Naive thymus-derived CD4-positive, alpha-beta T cell (primary cell): ENCODE data around the gene EPS8L1. TPM values are rescaled to one million over a fixed set of nuclear protein-coding genes. Genes with fewer than 3 reads are reported as not detected.
"Not testable (repeated sequence)": the region's sequence is repeated elsewhere in the genome, so short reads cannot be mapped to it uniquely, and the experiment has no call there.

Experiments used
- ATAC-seq: fragments of 150-1000 bp; cut with Tn5 transposase; 2 replicates; pipeline ENCODE4 v1.10.0; 2021; ENCODE audit warnings: mild to moderate bottlenecking, moderate library complexity
- CTCF ChIA-PET: fragments of 350-600 bp; sonication (Branson Sonifier 250); formaldehyde crosslinking; loops from one replicate; lab custom pipeline; 2021; ENCODE audit warnings: antibody characterized with exemption; lab: Charles Lee
- POLR2A ChIA-PET: fragments of 350-600 bp; sonication (Branson Sonifier 250); formaldehyde crosslinking; loops from one replicate; lab custom pipeline; 2021; ENCODE audit warnings: antibody characterized with exemption, inconsistent platforms; lab: Charles Lee
- DNase-seq, 9 donors: peaks; one replicate each; pipeline versions ENCODE4 v3.0.0 to v3.0.0-alpha.2; 2020 to 2022; ENCODE audit warnings: mixed read lengths in 1 of 9
- H3K27ac ChIP-seq: one replicate; pipeline ENCODE4 v1.7.0; 2013; ENCODE audit warnings: mild to moderate bottlenecking, low read depth, low read length, moderate library complexity
- H3K27me3 ChIP-seq, 2 donors: one replicate each; pipeline ENCODE4 v1.7.0; 2013; ENCODE audit warnings: low read length in 2 of 2, mild to moderate bottlenecking in 2 of 2, moderate library complexity in 2 of 2; ENCODE audit not compliant: control insufficient read depth in 2 of 2, insufficient read depth in 2 of 2
- H3K36me3 ChIP-seq, 3 experiments: 1 replicate in 2 of 3; 2 replicates in 1 of 3; pipeline ENCODE4 v1.7.0; 2013; ENCODE audit warnings: low read length in 3 of 3, mild to moderate bottlenecking in 3 of 3, moderate library complexity in 1 of 3; ENCODE audit not compliant: insufficient read depth in 3 of 3, control insufficient read depth in 2 of 3
- H3K4me1 ChIP-seq, 2 donors: one replicate each; pipeline ENCODE4 v1.7.0; 2013; ENCODE audit warnings: low read length in 2 of 2, mild to moderate bottlenecking in 2 of 2, moderate library complexity in 1 of 2; ENCODE audit not compliant: control insufficient read depth in 2 of 2, insufficient read depth in 2 of 2
- H3K4me3 ChIP-seq: 2 replicates; pipeline ENCODE4 v1.7.0; 2013; ENCODE audit warnings: mild to moderate bottlenecking, low read length
- H3K9me3 ChIP-seq, 3 experiments: 1 replicate in 2 of 3; 2 replicates in 1 of 3; pipeline ENCODE4 v1.7.0; 2013; ENCODE audit warnings: low read length in 3 of 3; ENCODE audit not compliant: control insufficient read depth in 2 of 3
- H3K27ac Mint-ChIP-seq, 9 donors: one replicate each; pipeline ENCODE4 v1.8.0; 2020 to 2022; ENCODE audit warnings: mixed read lengths in 9 of 9, mild to moderate bottlenecking in 8 of 9, moderate library complexity in 5 of 9, inconsistent platforms in 2 of 9
- H3K27me3 Mint-ChIP-seq, 5 donors: one replicate each; pipeline ENCODE4 v1.8.0; 2021 to 2022; ENCODE audit warnings: mixed read lengths in 5 of 5, mild to moderate bottlenecking in 1 of 5
- H3K36me3 Mint-ChIP-seq, 5 donors: one replicate each; pipeline ENCODE4 v1.8.0; 2020 to 2022; ENCODE audit warnings: mixed read lengths in 5 of 5, mild to moderate bottlenecking in 3 of 5, inconsistent platforms in 1 of 5
- H3K4me1 Mint-ChIP-seq, 7 donors: one replicate each; pipeline ENCODE4 v1.8.0; 2020 to 2022; ENCODE audit warnings: mixed read lengths in 7 of 7, mild to moderate bottlenecking in 3 of 7, inconsistent platforms in 1 of 7
- H3K4me3 Mint-ChIP-seq, 10 donors: one replicate each; pipeline ENCODE4 v1.8.0; 2020 to 2022; ENCODE audit warnings: mild to moderate bottlenecking in 10 of 10, mixed read lengths in 10 of 10, moderate library complexity in 6 of 10, inconsistent platforms in 2 of 10
- H3K9me3 Mint-ChIP-seq, 11 donors: one replicate each; pipeline ENCODE4 v1.8.0; 2020 to 2022; ENCODE audit warnings: mixed read lengths in 11 of 11, mild to moderate bottlenecking in 4 of 11, inconsistent platforms in 1 of 11, moderate library complexity in 1 of 11
- intact Hi-C, 2 donors: fragments of 100-400 bp; cut with micrococcal nuclease; formaldehyde crosslinking; loops; one replicate each; pipeline ENCODE4 v1.15.1; 2023
- polyA plus RNA-seq, 2 donors: library from polyadenylated mRNA; unstranded; fragments of 300-500 nt; fragmentation: Illumina TruSeq; gene quantifications; one replicate each; pipeline ENCODE4 v1.2.3, GENCODE V29; 2021
- total RNA-seq, 6 experiments: library from RNA in 5 of 6; stranded (reverse) in 5 of 6; gene quantifications; 1 replicate in 5 of 6; 2 replicates in 1 of 6; pipeline ENCODE4 v1.2.3 and lab custom pipeline; 2021 to 2026

Gene EPS8L1
- 1 to 10 TPM in 4 of 5 experiments, under 1 TPM in 1; 0.76 to 6.8 (median 2.0) TPM for total RNA-seq
- polyA plus RNA-seq = under 1 TPM in 1 of 2 donors, not detected in 1; 0.09 TPM
- 0.67 reads per million for total RNA-seq (lab: John Stamatoyannopoulos, UW)

DNA sequence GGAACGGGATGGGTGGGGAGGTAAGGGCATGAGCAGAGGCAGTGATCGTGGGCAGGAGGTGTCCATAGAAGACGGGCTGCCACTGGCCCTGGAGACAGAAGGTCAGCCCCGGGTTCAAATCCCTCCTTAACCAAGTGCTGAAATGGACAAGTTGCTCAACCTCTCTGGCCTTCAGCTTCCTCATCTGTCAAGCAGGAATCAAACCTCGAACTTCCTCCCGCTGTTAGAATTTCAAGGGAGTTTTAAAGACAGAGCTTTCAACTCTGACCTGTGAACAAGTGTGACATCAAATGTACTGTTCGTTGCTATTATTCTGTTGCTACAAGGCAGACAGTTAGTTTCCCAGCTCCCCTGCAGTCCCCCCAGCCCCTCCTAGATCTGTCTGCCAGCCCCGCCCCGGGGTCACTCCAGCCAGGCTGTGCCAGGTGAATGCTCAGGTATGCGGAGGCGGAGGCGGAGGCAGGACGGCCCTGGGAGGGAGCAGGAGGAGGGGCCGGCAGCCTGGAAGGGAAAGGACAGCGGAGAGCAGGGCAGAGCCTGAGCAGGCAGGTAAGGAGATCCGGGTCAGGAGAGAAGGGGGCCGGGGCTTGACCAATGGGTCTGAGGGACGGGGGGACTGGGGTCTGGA, at the start of gene EPS8L1:
EPS8L1 (plus strand) TSS at position 499 of the 628 bp plus-strand sequence. CDS start 576 bp downstream, outside the sequence.
- peaks cover 3 to 4% of the 10 kb centered on the region in 2 donors for H3K4me1 ChIP-seq
- intact Hi-C loops = no loop called here
- ChIA-PET CTCF (interaction anchor here (0.9 kb wide), 1 partner anchor 17 kb away, joined by 3 read pairs; no protein-coding TSS in a partner anchor), POLR2A (no interaction called here)
- H3K4me3 ChIP-seq = no peak within 1 kb of the TSS
- peaks cover 0 to under 1% of the 10 kb centered on the region in 2 donors for H3K27me3 ChIP-seq
- no peak for ATAC-seq
- no peak within 1 kb of the TSS for H3K27ac Mint-ChIP-seq
- DNase-seq = no peak
- H3K27me3 Mint-ChIP-seq = peaks cover 23 to 57% (median 53%) of the 10 kb centered on the region in 5 donors
- peaks cover 0 to 6% (median 0%) of the 10 kb centered on the region in 5 donors for H3K36me3 Mint-ChIP-seq
- H3K36me3 ChIP-seq = no peaks in the 10 kb centered on the region
- H3K9me3 ChIP-seq = no peaks in the 10 kb centered on the region
- peaks cover 5 to 14% (median 10%) of the 10 kb centered on the region in 7 donors for H3K4me1 Mint-ChIP-seq
- H3K27ac ChIP-seq = no peak within 1 kb of the TSS
- no peak within 1 kb of the TSS for H3K4me3 Mint-ChIP-seq
- peaks cover 0 to 21% (median 9%) of the 10 kb centered on the region in 11 donors for H3K9me3 Mint-ChIP-seq

DNA sequence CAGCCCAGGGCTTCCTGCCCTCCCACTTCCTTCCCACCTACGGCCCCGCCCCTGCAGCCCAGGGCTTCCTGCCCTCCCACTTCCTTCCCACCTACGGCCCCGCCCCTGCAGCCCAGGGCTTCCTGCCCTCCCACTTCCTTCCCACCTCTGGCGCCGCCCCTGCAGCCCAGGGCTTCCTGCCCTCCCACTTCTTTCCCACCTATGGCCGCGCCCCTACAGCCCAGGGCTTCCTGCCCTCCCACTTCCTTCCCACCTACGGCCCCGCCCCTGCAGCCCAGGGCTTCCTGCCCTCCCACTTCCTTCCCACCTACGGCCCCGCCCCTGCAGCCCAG, 48.6 kb upstream of the EPS8L1 start:
- H3K27me3 Mint-ChIP-seq, ATAC-seq, H3K4me1 ChIP-seq, H3K4me3 ChIP-seq, H3K4me3 Mint-ChIP-seq, intact Hi-C loops, H3K27ac Mint-ChIP-seq, DNase-seq, POLR2A ChIA-PET, H3K36me3 ChIP-seq, H3K27me3 ChIP-seq, CTCF ChIA-PET: not testable (repeated sequence)
- Mint-ChIP-seq H3K4me1 (peaks cover 0 to 25% (median 10%) of the 10 kb centered on the region in 7 donors), H3K9me3 (peaks cover 8 to 42% (median 17%) of the 10 kb centered on the region in 11 donors), H3K36me3 (peaks cover 5 to 36% (median 17%) of the 10 kb centered on the region in 5 donors)
- Histone ChIP-seq H3K9me3 (peaks cover 0 to 14% (median 5%) of the 10 kb centered on the region in 3 experiments), H3K27ac (peak overlapping the region; percentile 17)

DNA sequence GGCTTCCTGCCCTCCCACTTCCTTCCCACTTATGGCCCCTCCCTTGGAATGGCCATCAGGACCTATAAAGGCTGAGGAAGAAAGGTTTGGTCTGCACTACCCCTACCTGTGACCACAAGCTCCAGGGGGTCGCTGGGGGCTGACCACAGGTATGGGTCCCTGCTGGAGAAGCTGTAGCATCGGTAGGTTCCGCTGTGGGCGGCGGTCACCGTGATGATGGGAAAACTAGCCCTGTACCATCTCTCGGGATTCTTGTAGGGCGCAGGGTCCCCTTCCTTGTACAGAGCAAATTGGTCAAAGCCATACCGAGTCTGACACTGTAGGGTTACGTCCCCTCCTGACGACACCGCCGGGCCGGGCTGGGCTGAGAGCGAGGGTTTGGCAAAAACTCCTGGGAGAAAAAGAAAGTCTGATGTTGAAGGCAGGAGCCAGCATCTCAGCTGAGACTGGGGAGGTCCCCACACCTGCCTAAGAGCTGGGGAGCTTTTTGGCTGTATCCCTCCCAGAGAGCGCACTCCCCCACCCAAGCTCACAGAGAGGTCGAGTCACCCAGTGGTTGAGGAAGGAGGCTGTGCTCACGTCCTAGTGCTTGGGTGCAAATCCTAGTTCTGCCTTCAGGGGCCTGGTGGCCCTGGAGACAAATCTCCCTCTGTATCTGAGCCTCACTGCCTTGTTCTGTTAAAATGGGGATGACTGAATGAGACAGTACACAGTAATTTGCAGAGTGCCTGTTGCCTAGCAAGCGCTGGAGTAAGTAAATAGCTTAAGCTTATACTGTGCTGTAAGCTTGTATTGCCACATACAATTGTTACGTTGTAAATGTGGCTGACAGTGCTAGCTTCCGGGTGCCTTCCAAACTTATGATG, 48.0 kb upstream of the EPS8L1 start:
- Histone ChIP-seq H3K27me3 (no peaks in the 10 kb centered on the region), H3K27ac (peak overlapping the region; percentile 17), H3K4me1 (no peaks in the 10 kb centered on the region), H3K9me3 (peaks cover 0 to 14% (median 5%) of the 10 kb centered on the region in 3 experiments), H3K4me3 (no peak overlapping the region), H3K36me3 (no peaks in the 10 kb centered on the region)
- POLR2A ChIA-PET = no interaction called here
- Mint-ChIP-seq H3K36me3 (peaks cover 5 to 30% (median 11%) of the 10 kb centered on the region in 5 donors), H3K27me3 (no peaks in the 10 kb centered on the region), H3K4me1 (peaks cover 0 to 25% (median 10%) of the 10 kb centered on the region in 7 donors), H3K4me3 (no peak overlapping the region), H3K27ac (peak overlapping the region in 5 of 9 donors; percentile 8 to 58 (median 38)), H3K9me3 (peaks cover 6 to 36% (median 13%) of the 10 kb centered on the region in 11 donors)
- no peak for DNase-seq
- CTCF ChIA-PET = no interaction called here
- intact Hi-C loops = no loop called here
- peak; percentile 57 for ATAC-seq

DNA sequence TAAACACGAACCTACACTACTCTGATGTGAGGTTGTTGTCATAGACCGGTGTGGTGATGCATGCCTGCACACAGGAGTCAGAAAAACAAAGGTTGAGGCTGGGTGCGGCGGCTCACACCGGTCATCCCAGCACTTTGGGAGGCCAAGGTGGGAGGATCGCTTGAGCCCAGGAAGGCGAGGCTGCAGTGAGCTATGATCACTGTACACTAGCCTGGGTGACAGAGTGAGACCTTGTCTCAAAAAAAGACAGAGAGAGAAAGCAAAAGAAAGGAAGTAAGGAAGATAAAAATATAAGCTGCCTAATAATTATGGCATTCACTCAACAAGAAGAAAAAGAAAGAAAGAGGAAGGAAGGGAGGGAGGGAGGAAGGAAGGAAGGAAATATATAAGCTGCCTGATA, 46.9 kb upstream of the EPS8L1 start:
- Mint-ChIP-seq H3K36me3 (peaks cover 5 to 25% (median 6%) of the 10 kb centered on the region in 5 donors), H3K27ac (peak overlapping the region in 2 of 9 donors; percentile 30 to 32), H3K4me3 (no peak overlapping the region), H3K9me3 (peaks cover 2 to 29% (median 10%) of the 10 kb centered on the region in 11 donors), H3K4me1 (peaks cover 0 to 25% (median 10%) of the 10 kb centered on the region in 7 donors), H3K27me3 (no peaks in the 10 kb centered on the region)
- Histone ChIP-seq H3K4me1 (no peaks in the 10 kb centered on the region), H3K9me3 (peaks cover 0 to 14% (median 5%) of the 10 kb centered on the region in 3 experiments), H3K4me3 (no peak overlapping the region), H3K36me3 (no peaks in the 10 kb centered on the region), H3K27ac (no peak overlapping the region), H3K27me3 (no peaks in the 10 kb centered on the region)
- ChIA-PET POLR2A (no interaction called here), CTCF (no interaction called here)
- ATAC-seq = no peak
- no peak for DNase-seq
- intact Hi-C loops = no loop called here

DNA sequence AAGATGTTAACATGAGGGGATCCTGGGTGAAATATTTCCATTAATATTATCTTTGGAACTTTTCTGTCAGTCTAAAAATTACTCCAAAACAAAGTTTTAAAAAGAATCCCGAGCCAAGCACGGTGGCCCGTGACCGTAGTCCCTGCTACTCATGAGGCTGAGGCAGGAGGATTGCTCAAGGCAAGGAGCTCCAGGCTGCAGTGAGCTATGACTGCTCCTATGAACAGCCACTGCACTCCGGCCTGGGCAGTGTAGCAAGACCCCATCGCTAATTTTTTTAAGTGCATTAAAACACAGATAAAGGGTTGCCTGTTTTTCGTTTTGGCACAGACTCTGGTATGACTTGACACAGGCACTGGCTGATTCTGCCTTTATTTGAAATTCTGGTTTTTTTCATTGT, 44.5 kb upstream of the EPS8L1 start:
- intact Hi-C loops = no loop called here
- Histone ChIP-seq H3K27ac (no peak overlapping the region), H3K4me3 (no peak overlapping the region), H3K36me3 (no peaks in the 10 kb centered on the region), H3K9me3 (peaks cover 0 to 13% (median 4%) of the 10 kb centered on the region in 3 experiments), H3K27me3 (no peaks in the 10 kb centered on the region), H3K4me1 (no peaks in the 10 kb centered on the region)
- no peak overlapping the region for H3K27ac Mint-ChIP-seq
- H3K4me3 Mint-ChIP-seq = no peak overlapping the region
- POLR2A ChIA-PET = no interaction called here
- H3K4me1 Mint-ChIP-seq = peaks cover 0 to 17% (median 7%) of the 10 kb centered on the region in 7 donors
- DNase-seq (no peak), ATAC-seq (no peak)
- CTCF ChIA-PET = interaction anchor here (0.8 kb wide), 1 partner anchor 69 kb away, joined by 3 read pairs; no protein-coding TSS in a partner anchor
- H3K36me3 Mint-ChIP-seq = peaks cover 0 to 19% (median 2%) of the 10 kb centered on the region in 5 donors
- no peaks in the 10 kb centered on the region for H3K27me3 Mint-ChIP-seq
- H3K9me3 Mint-ChIP-seq = peaks cover 0 to 12% (median 3%) of the 10 kb centered on the region in 11 donors

DNA sequence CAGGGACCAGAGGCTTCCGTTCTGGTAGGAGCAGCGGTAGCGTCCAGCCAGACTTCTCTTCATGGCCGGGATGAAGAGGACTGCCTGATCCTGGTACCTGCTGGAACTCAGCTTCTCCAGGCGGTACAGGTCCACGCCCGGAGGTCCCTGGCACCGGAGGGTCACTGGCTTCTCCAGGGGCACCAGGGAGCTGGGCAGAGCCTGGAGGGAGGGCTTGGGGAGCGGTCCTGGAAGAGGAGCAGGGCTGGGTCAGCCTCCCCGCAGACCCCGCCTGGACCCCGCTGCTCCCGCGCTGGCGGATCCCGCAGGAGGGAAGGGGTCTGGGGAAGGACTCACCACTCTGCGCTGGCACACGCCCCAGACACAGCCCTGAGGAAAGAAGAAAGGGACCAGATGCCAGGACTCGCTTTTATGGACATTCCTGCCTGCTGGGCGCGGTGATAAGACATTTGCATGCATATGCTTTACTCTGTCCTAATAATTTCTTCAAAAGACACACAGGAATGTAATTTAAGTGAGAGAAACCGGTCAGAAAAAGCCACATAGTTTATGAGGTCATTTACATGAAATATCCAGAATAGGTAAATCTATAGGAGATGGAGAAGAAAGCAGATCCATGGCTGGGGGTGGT, 43.4 kb upstream of the EPS8L1 start:
- DNase-seq (no peak), ATAC-seq (no peak)
- ChIA-PET POLR2A (no interaction called here), CTCF (no interaction called here)
- H3K27me3 Mint-ChIP-seq = no peaks in the 10 kb centered on the region
- Histone ChIP-seq H3K27ac (no peak overlapping the region), H3K4me3 (no peak overlapping the region), H3K36me3 (no peaks in the 10 kb centered on the region), H3K9me3 (peaks cover 0 to 7% (median 0%) of the 10 kb centered on the region in 3 experiments), H3K27me3 (no peaks in the 10 kb centered on the region), H3K4me1 (no peaks in the 10 kb centered on the region)
- peaks cover 0 to 7% (median 0%) of the 10 kb centered on the region in 11 donors for H3K9me3 Mint-ChIP-seq
- H3K36me3 Mint-ChIP-seq = peaks cover 0 to 20% (median 0%) of the 10 kb centered on the region in 5 donors
- peaks cover 0 to 15% (median 5%) of the 10 kb centered on the region in 7 donors for H3K4me1 Mint-ChIP-seq
- no peak overlapping the region for H3K27ac Mint-ChIP-seq
- intact Hi-C loops = no loop called here
- no peak overlapping the region for H3K4me3 Mint-ChIP-seq
